RWPE1 (cell line): ENCODE data around the gene PCYOX1L.

Experiments used
- CTCF ChIA-PET: fragments of 350-600 bp; sonication (Branson Sonifier 250); formaldehyde crosslinking; extraction: SDS; loops from one replicate; lab custom pipeline; 2021; lab: Yijun Ruan, JAX
- POLR2A ChIA-PET: fragments of 400-600 bp; formaldehyde crosslinking; extraction: SDS; loops from one replicate; lab custom pipeline; 2020; ENCODE audit warnings: antibody characterized with exemption; ENCODE audit not compliant: low non-redundant PET; lab: Yijun Ruan, JAX
- DNase-seq: peaks from one replicate; pipeline ENCODE4 v3.0.0; 2012; ENCODE audit warnings: low spot score
- H3K27ac ChIP-seq: fragments of 450-650 bp; 2 replicates; pipeline ENCODE4 v1.5.1; 2017
- TF ChIP-seq, protein P1 (sequence below): fragments of 450-650 bp; conservative IDR thresholded peaks from 2 replicates; pipeline ENCODE4 v1.5.1; 2017; ENCODE audit warnings: low read depth, mild to moderate bottlenecking

PCYOX1L gene, protein sequence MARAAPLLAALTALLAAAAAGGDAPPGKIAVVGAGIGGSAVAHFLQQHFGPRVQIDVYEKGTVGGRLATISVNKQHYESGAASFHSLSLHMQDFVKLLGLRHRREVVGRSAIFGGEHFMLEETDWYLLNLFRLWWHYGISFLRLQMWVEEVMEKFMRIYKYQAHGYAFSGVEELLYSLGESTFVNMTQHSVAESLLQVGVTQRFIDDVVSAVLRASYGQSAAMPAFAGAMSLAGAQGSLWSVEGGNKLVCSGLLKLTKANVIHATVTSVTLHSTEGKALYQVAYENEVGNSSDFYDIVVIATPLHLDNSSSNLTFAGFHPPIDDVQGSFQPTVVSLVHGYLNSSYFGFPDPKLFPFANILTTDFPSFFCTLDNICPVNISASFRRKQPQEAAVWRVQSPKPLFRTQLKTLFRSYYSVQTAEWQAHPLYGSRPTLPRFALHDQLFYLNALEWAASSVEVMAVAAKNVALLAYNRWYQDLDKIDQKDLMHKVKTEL

DNA sequence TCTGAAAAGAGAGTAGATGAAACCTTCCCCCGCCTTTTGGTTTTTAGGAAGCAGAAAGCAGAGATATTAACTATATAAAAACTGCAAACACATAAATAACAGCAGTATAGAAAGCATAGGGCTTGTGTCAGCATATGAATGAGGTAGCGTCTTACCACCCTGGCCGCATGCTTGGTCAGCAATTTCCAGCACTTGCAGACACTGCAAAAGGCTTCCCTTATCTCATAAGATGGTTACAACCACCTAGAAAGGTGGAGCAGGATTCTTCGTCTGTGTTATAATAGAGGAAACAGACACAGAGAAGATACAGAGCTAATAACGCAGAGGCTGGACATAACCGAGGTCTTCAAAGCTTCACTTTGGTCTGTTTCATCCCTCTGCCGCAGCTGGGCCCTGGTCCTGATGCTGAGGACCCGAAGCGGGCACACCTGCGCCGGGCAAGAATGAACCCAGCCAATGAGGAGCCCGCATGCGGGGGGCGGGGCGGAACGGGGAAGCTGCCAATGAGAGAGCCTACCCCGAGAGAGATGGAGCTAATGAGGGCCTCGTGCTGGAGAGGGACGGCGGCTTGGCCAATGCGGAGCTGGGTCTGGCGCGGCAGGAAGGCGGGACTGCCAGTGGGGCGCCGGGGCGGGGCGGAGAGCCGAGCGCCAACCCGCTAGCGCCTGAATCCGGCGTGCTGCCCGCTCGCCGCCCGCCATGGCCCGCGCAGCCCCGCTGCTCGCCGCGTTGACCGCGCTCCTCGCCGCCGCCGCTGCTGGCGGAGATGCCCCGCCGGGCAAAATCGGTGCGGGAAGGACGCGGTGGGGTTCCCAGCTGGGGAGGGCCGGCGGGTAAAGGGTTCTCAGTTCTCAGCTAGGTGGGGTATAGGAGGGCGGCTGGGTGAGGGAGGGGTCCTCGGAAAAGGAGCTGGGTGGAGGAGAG is at the start of gene PCYOX1L:
Gene PCYOX1L, plus strand, starts transcription at position 677 of the 924 bp plus-strand sequence. Its CDS starts 23 bp downstream, at position 700.
- TF ChIP-seq, protein P1, sequence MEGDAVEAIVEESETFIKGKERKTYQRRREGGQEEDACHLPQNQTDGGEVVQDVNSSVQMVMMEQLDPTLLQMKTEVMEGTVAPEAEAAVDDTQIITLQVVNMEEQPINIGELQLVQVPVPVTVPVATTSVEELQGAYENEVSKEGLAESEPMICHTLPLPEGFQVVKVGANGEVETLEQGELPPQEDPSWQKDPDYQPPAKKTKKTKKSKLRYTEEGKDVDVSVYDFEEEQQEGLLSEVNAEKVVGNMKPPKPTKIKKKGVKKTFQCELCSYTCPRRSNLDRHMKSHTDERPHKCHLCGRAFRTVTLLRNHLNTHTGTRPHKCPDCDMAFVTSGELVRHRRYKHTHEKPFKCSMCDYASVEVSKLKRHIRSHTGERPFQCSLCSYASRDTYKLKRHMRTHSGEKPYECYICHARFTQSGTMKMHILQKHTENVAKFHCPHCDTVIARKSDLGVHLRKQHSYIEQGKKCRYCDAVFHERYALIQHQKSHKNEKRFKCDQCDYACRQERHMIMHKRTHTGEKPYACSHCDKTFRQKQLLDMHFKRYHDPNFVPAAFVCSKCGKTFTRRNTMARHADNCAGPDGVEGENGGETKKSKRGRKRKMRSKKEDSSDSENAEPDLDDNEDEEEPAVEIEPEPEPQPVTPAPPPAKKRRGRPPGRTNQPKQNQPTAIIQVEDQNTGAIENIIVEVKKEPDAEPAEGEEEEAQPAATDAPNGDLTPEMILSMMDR: no peak

DNA sequence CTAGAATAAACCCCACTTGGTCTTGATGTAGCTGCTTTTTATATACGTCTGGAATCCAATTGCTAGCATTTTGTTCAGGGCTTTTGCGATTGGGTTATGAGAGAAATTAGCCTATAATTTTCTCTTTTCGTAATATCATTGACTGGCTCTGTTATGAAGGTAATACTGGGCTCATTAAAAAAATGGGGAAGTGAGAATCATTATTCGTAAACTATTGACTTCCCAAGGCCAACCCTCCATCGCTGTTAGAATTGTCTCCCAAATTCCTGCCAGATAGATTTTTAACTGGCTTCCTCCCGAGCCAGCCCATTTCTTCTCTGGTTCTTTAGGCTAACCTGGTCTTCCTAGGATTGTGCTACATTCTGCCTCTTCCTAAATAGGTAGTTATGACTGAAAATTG is 48.5 kb upstream of the PCYOX1L start:
- peak overlapping the region; percentile 10; the same call in 1 of the 2 replicates for H3K27ac ChIP-seq
- DNase-seq: no peak
- CTCF ChIA-PET: interaction anchor here (0.6 to 1.8 kb wide), 2 partner anchors 8 to 852 kb away, joined by 3 to 5 read pairs; no protein-coding TSS in a partner anchor
- TF ChIP-seq, protein P1: no peak
- POLR2A ChIA-PET: no interaction called here

More for the DNA sequence above, at the start of gene PCYOX1L:
- peak within 1 kb of the TSS; percentile 55 for H3K27ac ChIP-seq
- peak; percentile 100 for DNase-seq
- ChIA-PET CTCF (interaction anchor here (0.6 to 1.7 kb wide), 3 partner anchors 9 to 77 kb away, joined by 3 to 16 read pairs (median 6); no protein-coding TSS in a partner anchor), POLR2A (no interaction called here)

DNA sequence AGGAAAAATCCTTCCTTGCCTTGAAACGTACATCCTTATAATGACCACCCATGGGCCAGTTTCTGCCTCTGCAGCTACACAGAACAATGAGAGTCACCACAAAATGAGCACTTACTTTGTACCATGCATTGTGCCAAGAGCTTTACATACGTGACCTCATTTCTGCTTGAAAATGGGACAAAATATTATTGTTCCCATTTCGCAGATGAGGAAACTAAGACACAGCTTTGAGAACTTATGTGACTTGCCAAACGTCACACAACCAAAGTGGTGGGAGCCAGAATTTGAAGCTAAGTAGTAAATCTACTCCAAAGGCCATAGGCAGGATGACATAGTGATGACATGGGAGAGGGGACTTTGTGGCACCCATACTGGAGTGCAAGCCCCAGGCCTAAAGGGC is 47.4 kb upstream of the PCYOX1L start:
- CTCF ChIA-PET: no interaction called here
- TF ChIP-seq, protein P1: no peak
- no peak for DNase-seq
- POLR2A ChIA-PET: no interaction called here
- H3K27ac ChIP-seq: no peak overlapping the region

DNA sequence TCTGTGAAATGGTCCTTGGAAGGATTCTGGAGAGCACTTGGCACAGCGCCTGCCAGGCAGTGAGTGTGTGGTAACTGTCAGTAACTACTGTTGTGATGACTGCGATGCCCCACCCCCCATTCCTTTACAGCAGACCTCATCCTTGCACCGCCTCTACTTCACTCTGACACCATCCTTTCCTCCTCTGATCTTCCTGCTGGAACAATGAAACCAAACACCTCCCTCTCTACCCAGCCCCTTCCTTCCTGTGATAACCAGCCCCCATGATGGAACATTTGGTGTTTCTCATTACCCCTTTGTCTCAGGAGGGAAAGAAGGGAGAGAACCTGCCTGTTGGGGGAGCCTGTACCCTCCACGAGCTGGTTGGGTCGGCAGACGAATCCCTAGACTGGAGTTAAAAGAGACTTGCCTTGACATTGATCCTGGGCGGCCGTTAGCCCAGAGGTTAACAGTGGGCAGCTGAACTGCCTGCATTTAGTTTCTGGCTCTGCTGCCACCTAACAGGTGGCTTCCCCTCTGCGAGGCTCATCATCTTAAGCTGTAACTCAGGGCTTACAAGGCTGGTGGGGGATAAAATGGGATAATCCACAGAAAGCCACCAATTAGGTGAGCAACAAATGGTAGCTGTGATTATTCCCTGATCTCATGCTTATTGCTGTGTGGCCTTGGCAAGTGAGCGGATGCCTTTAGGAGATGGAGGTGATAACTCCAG is 46.7 kb upstream of the PCYOX1L start:
- POLR2A ChIA-PET: interaction anchor here (0.6 kb wide), 1 partner anchor 12 kb away, joined by 3 read pairs; no protein-coding TSS in a partner anchor

DNA sequence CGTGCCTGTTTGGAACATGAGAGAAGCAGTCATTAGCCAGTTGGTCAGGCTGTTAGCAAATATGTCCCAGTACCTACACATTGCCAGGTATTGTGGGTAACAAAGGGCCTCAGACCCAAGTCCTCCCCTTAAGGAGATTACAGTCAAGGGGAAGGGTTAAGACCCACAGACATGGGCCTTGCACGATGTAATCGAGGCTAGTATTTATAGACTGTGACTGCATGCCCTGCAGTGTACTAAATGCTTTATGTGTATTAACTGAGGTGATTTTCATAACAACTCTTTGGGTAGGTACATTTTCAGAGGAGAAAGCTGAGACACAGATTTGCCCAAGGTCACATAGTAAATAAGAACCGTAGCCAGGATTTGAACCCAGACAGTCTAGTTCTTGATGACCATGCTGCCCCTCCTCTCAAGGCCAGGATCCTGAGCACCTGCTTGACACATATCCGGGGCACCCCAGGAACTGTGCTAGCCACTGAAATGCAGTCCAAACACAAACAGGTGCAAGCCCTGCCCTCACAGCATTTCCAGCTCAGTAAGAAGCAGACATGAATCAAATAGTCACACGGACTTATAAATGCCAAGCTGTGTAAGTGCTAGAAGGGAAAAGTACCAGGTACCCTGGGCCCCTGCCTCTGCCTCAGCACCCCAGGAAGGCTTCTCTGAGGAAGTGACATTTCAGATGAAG is 44.5 kb upstream of the PCYOX1L start:
- CTCF ChIA-PET: interaction anchor here (0.7 to 2.4 kb wide), 3 partner anchors 55 to 583 kb away, joined by 3 to 11 read pairs (median 5); no protein-coding TSS in a partner anchor
- POLR2A ChIA-PET: no interaction called here
- no peak overlapping the region for H3K27ac ChIP-seq
- DNase-seq: no peak
- TF ChIP-seq, protein P1: no peak

More for the DNA sequence above, 46.7 kb upstream of the PCYOX1L start:
- CTCF ChIA-PET: interaction anchor here (0.7 kb wide), 1 partner anchor 46 kb away, joined by 3 read pairs; no protein-coding TSS in a partner anchor
- no peak overlapping the region for H3K27ac ChIP-seq
- DNase-seq: peak; percentile 26
- TF ChIP-seq, protein P1: no peak
